Testis (tissue), 3 donors: ENCODE results near the gene MEG3. TPM values are rescaled to one million over a fixed set of nuclear protein-coding genes. Genes with fewer than 3 reads are reported as not detected.

ENCODE experiments used
- DNase-seq: peaks from one replicate; pipeline ENCODE4 v3.0.0-alpha.2; 2019
- H3K27ac ChIP-seq, 2 donors: fragments of 200-600 bp; sonication (generic); one replicate each; pipeline ENCODE4 v1.5.1; 2019
- H3K27me3 ChIP-seq: fragments of 200-600 bp; sonication (generic); one replicate; pipeline ENCODE4 v1.5.1; 2019
- H3K36me3 ChIP-seq: fragments of 200-600 bp; sonication (generic); one replicate; pipeline ENCODE4 v1.5.1; 2017; ENCODE audit warnings: low read depth; ENCODE audit errors: missing control alignments
- H3K4me1 ChIP-seq: fragments of 200-600 bp; sonication (generic); one replicate; pipeline ENCODE4 v1.5.1; 2019
- H3K4me3 ChIP-seq, 2 donors: fragments of 200-600 bp; sonication (generic); one replicate each; pipeline ENCODE4 v1.5.1; 2017 to 2019
- H3K9me3 ChIP-seq: fragments of 200-600 bp; sonication (generic); one replicate; pipeline ENCODE4 v1.5.1; 2017
- CTCF ChIP-seq, 3 experiments: fragments of 450-650 bp in 2 of 3; fragments of 200-600 bp in 1 of 3; sonication (generic) in 1 of 3; IDR thresholded peaks; one replicate each; pipeline ENCODE4 v1.5.1; 2016 to 2019; ENCODE audit warnings: antibody characterized with exemption in 3 of 3, mild to moderate bottlenecking in 2 of 3, moderate library complexity in 1 of 3
- POLR2A ChIP-seq: fragments of 450-650 bp; IDR thresholded peaks from one replicate; pipeline ENCODE4 v1.6.1; 2017; ENCODE audit warnings: antibody characterized with exemption, mild to moderate bottlenecking, moderate library complexity
- WGBS, 2 donors: methylation state at CpG; one replicate each; pipeline ENCODE4 v1.1.5; 2018; 5-methylcytosine and 5-hydroxymethylcytosine counted together
- intact Hi-C: fragments of 100-400 bp; cut with DNase I; formaldehyde crosslinking; loops from one replicate; pipeline ENCODE4 v1.15.1; 2023; ENCODE audit warnings: low total_unique reads
- polyA plus RNA-seq: library from polyadenylated mRNA; stranded (reverse); fragments of 350-450 nt; fragmentation: Illumina TruSeq; extraction: RNeasy Lipid Tissue Mini Kit (QIAGEN cat#74804); gene quantifications from one replicate; pipeline ENCODE4 v1.2.3, GENCODE V29; 2014; ENCODE audit warnings: low read depth, low replicate concordance; ENCODE audit not compliant: insufficient read depth
- total RNA-seq, 2 donors: library from RNA; depleted of rRNA; stranded (reverse); fragments of >200 nt; gene quantifications; one replicate each; pipeline ENCODE4 v1.2.3, GENCODE V29; 2016

The MEG3 gene
- total and polyA plus RNA-seq, 3 donors from 2014 or later, result 107 to 324 (median 228) TPM

GRCh38 chr14:100875126-100875525 lies 49.2 kb downstream of the MEG3 start:
- no peak for TF ChIP-seq POLR2A
- no peak for TF ChIP-seq CTCF (IDR thresholded peaks at IDR 0.05)
- no peaks in the 10 kb centered on the region for H3K9me3 ChIP-seq
- H3K4me1 ChIP-seq, result no peaks in the 10 kb centered on the region
- WGBS, 2 donors, result 91 to 96% methylated on average over 6 of the region's 6 CpGs
- no peak for DNase-seq
- H3K27me3 ChIP-seq, result no peaks in the 10 kb centered on the region
- no peak overlapping the region for H3K27ac ChIP-seq
- H3K4me3 ChIP-seq, result no peak overlapping the region
- intact Hi-C loops, result no loop called here
- no peaks in the 10 kb centered on the region for H3K36me3 ChIP-seq

- no peaks in the 10 kb centered on the region for H3K4me1 ChIP-seq
- H3K27ac ChIP-seq, result no peak overlapping the region
- intact Hi-C loops, result no loop called here
- DNase-seq, result no peak
- no peak for TF ChIP-seq CTCF (IDR thresholded peaks at IDR 0.05)
- no peak for TF ChIP-seq POLR2A
- no peaks in the 10 kb centered on the region for H3K9me3 ChIP-seq
- H3K27me3 ChIP-seq, result no peaks in the 10 kb centered on the region
- no peak overlapping the region for H3K4me3 ChIP-seq
- 79 to 84% methylated on average over 17 of the region's 17 CpGs for WGBS, 2 donors
- H3K36me3 ChIP-seq, result no peaks in the 10 kb centered on the region
These were observed 50.1 kb downstream of the MEG3 start for GRCh38 chr14:100875861-100876590.

- Histone ChIP-seq H3K4me3 (no peak overlapping the region), H3K4me1 (no peaks in the 10 kb centered on the region), H3K36me3 (no peaks in the 10 kb centered on the region), H3K9me3 (no peaks in the 10 kb centered on the region), H3K27me3 (no peaks in the 10 kb centered on the region), H3K27ac (no peak overlapping the region)
- no peak for DNase-seq
- intact Hi-C loops, result no loop called here
- WGBS, 2 donors, result 76 to 100% methylated on average over 1 to 11 of the region's 11 CpGs
- no peak for TF ChIP-seq CTCF (IDR thresholded peaks at IDR 0.05)
- no peak for TF ChIP-seq POLR2A
These were observed 52.6 kb downstream of the MEG3 start for GRCh38 chr14:100878271-100879146.

GRCh38 chr14:100879194-100879593 lies 53.3 kb downstream of the MEG3 start:
- Histone ChIP-seq H3K4me1 (no peaks in the 10 kb centered on the region), H3K9me3 (no peaks in the 10 kb centered on the region), H3K27ac (no peak overlapping the region), H3K36me3 (no peaks in the 10 kb centered on the region), H3K27me3 (no peaks in the 10 kb centered on the region), H3K4me3 (no peak overlapping the region)
- 92 to 95% methylated on average over 3 to 8 of the region's 8 CpGs for WGBS, 2 donors
- intact Hi-C loops, result no loop called here
- no peak for DNase-seq
- TF ChIP-seq CTCF (IDR thresholded peaks at IDR 0.05), result no peak
- no peak for TF ChIP-seq POLR2A
